Gastrocnemius medialis (tissue), 4 donors: ENCODE measurements around the gene PCID2. TPM values are rescaled to one million over a fixed set of nuclear protein-coding genes. Genes with fewer than 3 reads are reported as not detected.

Experiments used
- ATAC-seq, 2 donors: fragments of 150-250 bp; one replicate each; pipeline ENCODE4 v1.9.1; 2016
- DNase-seq, 2 donors: peaks; one replicate each; pipeline ENCODE4 v3.0.0-alpha.2; 2019
- H3K27ac ChIP-seq, 4 donors: fragments of 200-600 bp; sonication (generic); 1 replicate in 1 of 4; 2 replicates in 3 of 4; pipeline ENCODE4 v1.5.1; 2016 to 2018; ENCODE audit warnings: mild to moderate bottlenecking in 2 of 4, moderate library complexity in 1 of 4
- H3K27me3 ChIP-seq, 3 donors: fragments of 200-600 bp; sonication (generic) in 2 of 3; 1 replicate in 1 of 3; 2 replicates in 2 of 3; pipeline versions ENCODE4 v1.5.1 to v1.6.0; 2016 to 2019; ENCODE audit warnings: mild to moderate bottlenecking in 1 of 3, moderate library complexity in 1 of 3
- H3K36me3 ChIP-seq, 2 donors: fragments of 200-600 bp; sonication (generic) in 1 of 2; one replicate each; pipeline ENCODE4 v1.5.1; 2017 to 2018
- H3K4me1 ChIP-seq, 2 donors: fragments of 200-600 bp; sonication (generic) in 1 of 2; one replicate each; pipeline ENCODE4 v1.5.1; 2016 to 2017; ENCODE audit warnings: mild to moderate bottlenecking in 2 of 2
- H3K4me3 ChIP-seq, 4 donors: fragments of 200-600 bp; sonication (generic) in 3 of 4; 1 replicate in 1 of 4; 2 replicates in 3 of 4; pipeline ENCODE4 v1.5.1; 2016 to 2019; ENCODE audit warnings: mild to moderate bottlenecking in 2 of 4
- H3K9me3 ChIP-seq, 3 donors: fragments of 200-600 bp; sonication (generic) in 2 of 3; 1 replicate in 1 of 3; 2 replicates in 2 of 3; pipeline ENCODE4 v1.5.1; 2016 to 2019
- CTCF ChIP-seq, 5 experiments: fragments of 450-650 bp in 3 of 5; fragments of 200-600 bp in 2 of 5; sonication (generic) in 2 of 5; IDR thresholded peaks in 4 of 5; conservative IDR thresholded peaks in 1 of 5; 1 replicate in 4 of 5; 2 replicates in 1 of 5; pipeline ENCODE4 v1.5.1; 2016 to 2019; ENCODE audit warnings: antibody characterized with exemption in 5 of 5, mild to moderate bottlenecking in 3 of 5, moderate library complexity in 3 of 5
- POLR2A ChIP-seq, 2 donors: fragments of 450-650 bp; IDR thresholded peaks; one replicate each; pipeline ENCODE4 v1.6.1; 2017; ENCODE audit warnings: antibody characterized with exemption in 2 of 2, mild to moderate bottlenecking in 2 of 2, moderate library complexity in 2 of 2
- in situ Hi-C, 4 donors: fragments of 200-750 bp; cut with MboI; loops; one replicate each; pipeline versions ENCODE4 v1.15.0 to v1.8.0; 2017; ENCODE audit warnings: low sequenced_read_pairs in 4 of 4
- intact Hi-C: fragments of 100-400 bp; cut with DNase I; formaldehyde crosslinking; loops from one replicate; pipeline ENCODE4 v1.15.1; 2023; ENCODE audit warnings: low total_unique reads
- total RNA-seq, 4 donors: library from RNA; depleted of rRNA; stranded (reverse); fragments of >200 nt; gene quantifications; one replicate each; pipeline versions ENCODE4 v1.1.0 to v1.2.3, GENCODE V29; 2016

The PCID2 gene
- total RNA-seq, 4 donors from 2014 or later = 26.4 to 45.6 (median 28.0) TPM

GRCh38 chr13:113178070-113178895 lies 30.2 kb downstream of the PCID2 start:
- in situ Hi-C loops (no loop called here), intact Hi-C loops (no loop called here)
- Histone ChIP-seq H3K27me3 (no peaks in the 10 kb centered on the region), H3K27ac (no peak overlapping the region), H3K36me3 (peaks cover 6 to 83% of the 10 kb centered on the region in 2 donors), H3K4me1 (no peaks in the 10 kb centered on the region), H3K9me3 (no peaks in the 10 kb centered on the region), H3K4me3 (no peak overlapping the region)
- TF ChIP-seq POLR2A (IDR thresholded peaks at IDR 0.05) (no peak), CTCF (IDR thresholded peaks at IDR 0.05 in 4 of 5, conservative IDR thresholded peaks at IDR 0.05 in 1 of 5) (no peak)
- no peak for DNase-seq
- ATAC-seq = no peak

GRCh38 chr13:113176822-113177221 lies 31.6 kb downstream of the PCID2 start:
- in situ Hi-C loops = no loop called here
- H3K9me3 ChIP-seq = no peaks in the 10 kb centered on the region
- no peaks in the 10 kb centered on the region for H3K27me3 ChIP-seq
- no peak for DNase-seq
- H3K27ac ChIP-seq = no peak overlapping the region
- no peaks in the 10 kb centered on the region for H3K4me1 ChIP-seq
- TF ChIP-seq POLR2A (IDR thresholded peaks at IDR 0.05) = no peak
- no peak for TF ChIP-seq CTCF (IDR thresholded peaks at IDR 0.05 in 4 of 5, conservative IDR thresholded peaks at IDR 0.05 in 1 of 5)
- H3K4me3 ChIP-seq = no peak overlapping the region
- intact Hi-C loops = no loop called here
- H3K36me3 ChIP-seq = peaks cover 6 to 73% of the 10 kb centered on the region in 2 donors
- no peak for ATAC-seq

DNA sequence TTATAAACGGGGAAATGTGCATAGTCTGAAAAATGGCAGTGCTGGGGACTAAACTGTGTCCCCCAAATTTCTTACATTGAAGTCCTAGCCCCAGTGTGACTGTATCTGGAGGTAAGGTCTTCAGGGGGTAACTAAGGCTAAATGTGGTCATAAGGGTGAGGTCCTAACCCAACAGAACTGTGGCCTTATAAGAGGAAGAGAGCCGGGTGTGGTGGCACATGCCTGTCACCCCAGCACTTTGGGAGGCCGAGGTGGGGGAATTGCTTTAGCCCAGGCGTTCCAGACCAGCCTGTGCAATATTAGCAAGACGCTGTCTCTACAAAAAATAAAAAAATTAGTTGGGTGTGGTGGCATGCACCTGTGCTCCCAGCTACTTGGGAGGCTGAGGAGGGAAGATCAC lies 32.2 kb downstream of the PCID2 start:
- ATAC-seq (no peak), DNase-seq (no peak)
- in situ Hi-C loops (no loop called here), intact Hi-C loops (no loop called here)
- Histone ChIP-seq H3K27ac (no peak overlapping the region), H3K9me3 (no peaks in the 10 kb centered on the region), H3K27me3 (no peaks in the 10 kb centered on the region), H3K4me3 (no peak overlapping the region), H3K4me1 (no peaks in the 10 kb centered on the region), H3K36me3 (peaks cover 6 to 76% of the 10 kb centered on the region in 2 donors)
- TF ChIP-seq POLR2A (IDR thresholded peaks at IDR 0.05) (no peak), CTCF (IDR thresholded peaks at IDR 0.05 in 4 of 5, conservative IDR thresholded peaks at IDR 0.05 in 1 of 5) (no peak)

DNA sequence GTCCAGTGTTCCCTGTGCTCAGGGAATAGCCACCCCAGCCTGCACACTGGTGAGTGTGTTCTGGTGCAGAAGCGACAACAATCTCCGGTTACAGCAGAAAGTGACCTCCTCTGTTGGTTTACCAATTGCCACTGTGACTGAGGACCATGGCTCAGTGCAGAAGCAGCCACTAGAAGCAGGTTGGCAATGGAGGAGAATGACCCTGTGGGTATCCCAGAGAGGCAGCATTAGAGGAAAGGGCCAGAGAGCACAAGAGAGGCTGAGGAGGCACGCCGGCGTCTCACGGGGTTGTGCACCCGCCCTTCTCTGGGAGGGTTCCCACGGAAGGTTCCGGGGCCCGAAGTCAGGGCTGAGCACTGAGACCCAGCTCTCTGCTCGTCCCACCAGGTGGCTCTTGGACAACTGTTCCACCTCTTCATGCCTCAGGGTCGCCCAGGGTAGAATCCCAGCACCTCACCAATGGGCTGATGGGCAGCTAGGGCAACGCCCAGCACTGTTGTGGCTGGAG lies 36.0 kb downstream of the PCID2 start:
- intact Hi-C loops (no loop called here), in situ Hi-C loops (no loop called here)
- no peaks in the 10 kb centered on the region for H3K9me3 ChIP-seq
- H3K4me1 ChIP-seq = no peaks in the 10 kb centered on the region
- H3K36me3 ChIP-seq = peaks cover 0 to 60% of the 10 kb centered on the region in 2 donors
- no peak overlapping the region for H3K27ac ChIP-seq
- H3K4me3 ChIP-seq = no peak overlapping the region
- no peaks in the 10 kb centered on the region for H3K27me3 ChIP-seq
- TF ChIP-seq CTCF (IDR thresholded peaks at IDR 0.05 in 4 of 5, conservative IDR thresholded peaks at IDR 0.05 in 1 of 5) (no peak), POLR2A (IDR thresholded peaks at IDR 0.05) (no peak)
- ATAC-seq = no peak
- DNase-seq = no peak
